Lung (tissue), 13 donors: Measurements from ENCODE around the gene C2orf68. TPM values are rescaled to one million over a fixed set of nuclear protein-coding genes. Genes with fewer than 3 reads are reported as not detected.

Experiments
- ATAC-seq: fragments of 200-7000 bp; cut with Tn5 transposase; one replicate; pipeline ENCODE4 v1.9.1; 2020; ENCODE audit warnings: moderate number of reproducible peaks; ENCODE audit not compliant: insufficient read depth, low FRiP score
- DNase-seq, 3 donors: peaks; one replicate each; pipeline ENCODE4 v3.0.0-alpha.2; 2013 to 2017
- H3K27ac ChIP-seq, 2 donors: one replicate each; pipeline ENCODE4 v1.5.1; 2013; ENCODE audit warnings: mild to moderate bottlenecking in 2 of 2, moderate library complexity in 2 of 2, control low read depth in 1 of 2, inconsistent platforms in 1 of 2, low read depth in 1 of 2, low read length in 1 of 2
- H3K27me3 ChIP-seq, 3 donors: one replicate each; pipeline ENCODE4 v1.5.1; 2013; ENCODE audit warnings: low read length in 2 of 3; ENCODE audit not compliant: control insufficient read depth in 3 of 3, insufficient read depth in 3 of 3
- H3K36me3 ChIP-seq, 4 donors: one replicate each; pipeline ENCODE4 v1.5.1; 2013; ENCODE audit warnings: low read length in 4 of 4, mild to moderate bottlenecking in 1 of 4, moderate library complexity in 1 of 4; ENCODE audit not compliant: control insufficient read depth in 4 of 4, insufficient read depth in 4 of 4
- H3K4me1 ChIP-seq, 5 donors: one replicate each; pipeline ENCODE4 v1.5.1; 2013; ENCODE audit warnings: low read length in 5 of 5, mild to moderate bottlenecking in 2 of 5, moderate library complexity in 1 of 5; ENCODE audit not compliant: control insufficient read depth in 5 of 5, insufficient read depth in 5 of 5
- H3K4me3 ChIP-seq: one replicate; pipeline ENCODE4 v1.5.1; 2013; ENCODE audit warnings: mild to moderate bottlenecking, control low read depth, moderate library complexity
- H3K9ac ChIP-seq, 2 donors: one replicate each; pipeline ENCODE4 v1.5.1; 2013; ENCODE audit warnings: low read length in 2 of 2, control low read depth in 1 of 2; ENCODE audit not compliant: insufficient read depth in 1 of 2
- H3K9me3 ChIP-seq, 4 donors: one replicate each; pipeline ENCODE4 v1.5.1; 2013; ENCODE audit warnings: low read length in 3 of 4, mild to moderate bottlenecking in 1 of 4, moderate library complexity in 1 of 4; ENCODE audit not compliant: control insufficient read depth in 4 of 4, insufficient read depth in 3 of 4
- whole genome bisulfite sequencing, 2 donors: extraction: QIAGEN DNeasy Blood & Tissue Kit; methylation state at CpG; one replicate each; pipeline ENCODE4 v1.1.7; 2013; 5-methylcytosine and 5-hydroxymethylcytosine counted together
- polyA plus RNA-seq, 2 donors: library from polyadenylated mRNA; stranded (reverse); fragments of 200-250 nt; gene quantifications; one replicate each; pipeline ENCODE4 v1.2.1, GENCODE V29; 2013
- small RNA-seq: library from RNA; depleted of rRNA; stranded (forward); fragments of <200 nt; gene quantifications from one replicate; pipeline ENCODE3, GENCODE V24; 2014; ENCODE audit warnings: low replicate concordance
- total RNA-seq, 2 donors: library from RNA; depleted of rRNA in 1 of 2; stranded (reverse); fragments of >200 nt in 1 of 2; gene quantifications; one replicate each; pipeline ENCODE4 v1.2.1, GENCODE V29; 2014 to 2021
- TF ChIP-seq, protein P1 (sequence below): IDR thresholded peaks from 2 replicates; pipeline ENCODE4 v1.5.1; 2012; ENCODE audit warnings: mild to moderate bottlenecking; ENCODE audit errors: control extremely low read depth, extremely low read depth
- donor health status: control.
- donor health status: control.
- donor health status: Bipolar disorder and iron deficiency.
- donor health status: healthy.
- donor health status: DM: yes; HTN: yes; CAD: no.

The C2orf68 gene
- total and polyA plus RNA-seq, 4 donors, result 23.2 to 51.9 (median 40.7) TPM

DNA sequence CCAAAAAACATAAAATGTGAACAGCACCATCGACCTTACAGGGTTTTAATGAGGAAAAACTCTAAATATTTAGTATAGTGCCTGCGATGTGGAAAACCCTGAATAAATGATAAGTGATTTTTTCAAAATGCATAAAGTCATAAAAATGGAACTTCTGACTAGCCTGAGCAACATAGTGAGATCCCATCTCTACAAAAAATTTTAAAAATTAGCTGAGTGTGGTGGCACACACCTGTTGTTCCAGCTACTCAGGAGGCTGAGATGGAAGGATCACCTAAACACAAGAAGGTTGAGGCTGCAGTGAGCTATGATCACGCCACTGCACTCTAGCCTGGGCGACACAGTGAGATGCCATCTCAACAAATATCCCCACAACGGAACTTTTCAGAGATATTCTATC lies 54.7 kb downstream of the C2orf68 start:
- 95 to 98% methylated on average over 5 of the region's 5 CpGs for WGBS, 2 donors
- H3K27me3 ChIP-seq, result no peaks in the 10 kb centered on the region
- H3K9ac ChIP-seq, result no peak overlapping the region
- no peaks in the 10 kb centered on the region for H3K9me3 ChIP-seq
- DNase-seq, result no peak
- H3K4me1 ChIP-seq, result peaks cover 0 to 18% (median 6%) of the 10 kb centered on the region in 5 donors
- H3K4me3 ChIP-seq, result no peak overlapping the region
- no peak for ATAC-seq
- TF ChIP-seq, protein P1, sequence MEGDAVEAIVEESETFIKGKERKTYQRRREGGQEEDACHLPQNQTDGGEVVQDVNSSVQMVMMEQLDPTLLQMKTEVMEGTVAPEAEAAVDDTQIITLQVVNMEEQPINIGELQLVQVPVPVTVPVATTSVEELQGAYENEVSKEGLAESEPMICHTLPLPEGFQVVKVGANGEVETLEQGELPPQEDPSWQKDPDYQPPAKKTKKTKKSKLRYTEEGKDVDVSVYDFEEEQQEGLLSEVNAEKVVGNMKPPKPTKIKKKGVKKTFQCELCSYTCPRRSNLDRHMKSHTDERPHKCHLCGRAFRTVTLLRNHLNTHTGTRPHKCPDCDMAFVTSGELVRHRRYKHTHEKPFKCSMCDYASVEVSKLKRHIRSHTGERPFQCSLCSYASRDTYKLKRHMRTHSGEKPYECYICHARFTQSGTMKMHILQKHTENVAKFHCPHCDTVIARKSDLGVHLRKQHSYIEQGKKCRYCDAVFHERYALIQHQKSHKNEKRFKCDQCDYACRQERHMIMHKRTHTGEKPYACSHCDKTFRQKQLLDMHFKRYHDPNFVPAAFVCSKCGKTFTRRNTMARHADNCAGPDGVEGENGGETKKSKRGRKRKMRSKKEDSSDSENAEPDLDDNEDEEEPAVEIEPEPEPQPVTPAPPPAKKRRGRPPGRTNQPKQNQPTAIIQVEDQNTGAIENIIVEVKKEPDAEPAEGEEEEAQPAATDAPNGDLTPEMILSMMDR, result no peak
- H3K36me3 ChIP-seq, result peaks cover 2 to 45% (median 24%) of the 10 kb centered on the region in 4 donors
- H3K27ac ChIP-seq, result no peak overlapping the region

Small RNA genes within 50 kb of the gene (small RNA-seq; reads per million reads assigned to genes)
- not detected for gene RN7SL126P

Other genes with a start within 250 kb of the C2orf68 start
- gene CAPG, start 201.7 kb downstream of the C2orf68 start, total RNA-seq, result 100 to 1,000 TPM in 1 of 2 donors, 10 to 100 TPM in 1; 53.2 to 393 TPM
- gene CAPG, start 201.7 kb downstream of the C2orf68 start, polyA plus RNA-seq, result 100 to 1,000 TPM; 387 to 415 TPM
- under 1 TPM; 0.37 to 0.74 TPM for gene SH2D6, start 193.4 kb downstream of the C2orf68 start, total RNA-seq
- under 1 TPM; 0.14 to 0.69 TPM for gene SH2D6, start 193.4 kb downstream of the C2orf68 start, polyA plus RNA-seq
- 100 to 1,000 TPM; 150 to 228 TPM for gene MAT2A, start 72.9 kb downstream of the C2orf68 start, total RNA-seq
- 100 to 1,000 TPM in 1 of 2 donors, 10 to 100 TPM in 1; 79.4 to 168 TPM for gene MAT2A, start 72.9 kb downstream of the C2orf68 start, polyA plus RNA-seq
- gene GGCX, start 50.6 kb downstream of the C2orf68 start, total RNA-seq, result 10 to 100 TPM; 41.5 to 69.2 TPM
- gene GGCX, start 50.6 kb downstream of the C2orf68 start, polyA plus RNA-seq, result 10 to 100 TPM; 21.8 to 48.1 TPM
- 100 to 1,000 TPM in 1 of 2 donors, 10 to 100 TPM in 1; 64.0 to 207 TPM for gene VAMP8, start 34.5 kb downstream of the C2orf68 start, total RNA-seq
- 100 to 1,000 TPM; 434 to 626 TPM for gene VAMP8, start 34.5 kb downstream of the C2orf68 start, polyA plus RNA-seq
- 10 to 100 TPM; 18.5 to 68.8 TPM for gene VAMP5, start 27.6 kb downstream of the C2orf68 start, total RNA-seq
- gene VAMP5, start 27.6 kb downstream of the C2orf68 start, polyA plus RNA-seq, result 100 to 1,000 TPM in 1 of 2 donors, 10 to 100 TPM in 1; 77.3 to 165 TPM
- 100 to 1,000 TPM in 1 of 2 donors, 10 to 100 TPM in 1; 90.2 to 105 TPM for gene RNF181, start 16.3 kb downstream of the C2orf68 start, total RNA-seq
- gene RNF181, start 16.3 kb downstream of the C2orf68 start, polyA plus RNA-seq, result 100 to 1,000 TPM; 265 to 296 TPM
- 10 to 100 TPM; 10.2 to 29.0 TPM for gene TMEM150A, start 9.4 kb downstream of the C2orf68 start, total RNA-seq
- gene TMEM150A, start 9.4 kb downstream of the C2orf68 start, polyA plus RNA-seq, result 10 to 100 TPM; 34.5 to 48.6 TPM
- gene USP39, start 4.1 kb upstream of the C2orf68 start, total RNA-seq, result 10 to 100 TPM; 40.9 to 42.9 TPM
- gene USP39, start 4.1 kb upstream of the C2orf68 start, polyA plus RNA-seq, result 10 to 100 TPM; 29.9 to 42.1 TPM
- gene SFTPB, start 56.1 kb upstream of the C2orf68 start, total RNA-seq, result over 10,000 TPM in 1 of 2 donors, 1,000 to 10,000 TPM in 1; 6,615 to 19,115 TPM
- gene SFTPB, start 56.1 kb upstream of the C2orf68 start, polyA plus RNA-seq, result over 10,000 TPM; 12,892 to 14,488 TPM
- 10 to 100 TPM in 1 of 2 donors, not detected in 1; 12.1 TPM for gene GNLY, start 82.3 kb upstream of the C2orf68 start, total RNA-seq
- gene GNLY, start 82.3 kb upstream of the C2orf68 start, polyA plus RNA-seq, result 10 to 100 TPM in 1 of 2 donors, 1 to 10 TPM in 1; 9.0 to 13.6 TPM
- 10 to 100 TPM; 38.6 to 51.4 TPM for gene ATOH8, start 141.9 kb upstream of the C2orf68 start, total RNA-seq
- gene ATOH8, start 141.9 kb upstream of the C2orf68 start, polyA plus RNA-seq, result 10 to 100 TPM; 49.7 to 63.3 TPM